NT2/D1 (cell line): ENCODE results near the gene RNLS.

ENCODE experiments used
- SUZ12 ChIP-seq: IDR thresholded peaks from 2 replicates; pipeline ENCODE4 v1.6.1; 2011; ENCODE audit not compliant: insufficient read length, insufficient read depth; ENCODE audit errors: extremely low read depth
- YY1 ChIP-seq: IDR thresholded peaks from 2 replicates; pipeline ENCODE4 v1.6.1; 2011; ENCODE audit not compliant: insufficient read length, insufficient read depth
- ZNF274 ChIP-seq: IDR thresholded peaks from 2 replicates; pipeline ENCODE4 v1.6.1; 2011; ENCODE audit warnings: mild to moderate bottlenecking, low read depth, low read length

- no peak for TF ChIP-seq SUZ12
- TF ChIP-seq YY1: no peak
- no peak for TF ChIP-seq ZNF274
Observed at GRCh38 chr10:88370713-88371112, 212.4 kb downstream of the RNLS start.
